ENCODE results near the gene KCTD11. TPM values are rescaled to one million over a fixed set of nuclear protein-coding genes. Genes with fewer than 3 reads are reported as not detected.

KCTD11 gene
- total and polyA plus RNA-seq, 2 of the 13 experiments (the other 11 are each of a cell fraction or from before 2014, with no cell fraction given) = 1.6 to 2.6 TPM

GRCh38 chr17:7313088-7313889, 38.7 kb upstream of the KCTD11 start (continued):
- no peak for TF ChIP-seq TFDP1 (CRISPR knock-in tag; IDR thresholded peaks at IDR 0.05; ENCODE audit: borderline replicate concordance)
- no peak for TF ChIP-seq MLX (CRISPR knock-in tag; IDR thresholded peaks at IDR 0.05)
- TF ChIP-seq ELF1 (CRISPR knock-in tag; IDR thresholded peaks at IDR 0.05) = no peak
- no peak for TF ChIP-seq ZNF512B (CRISPR knock-in tag; IDR thresholded peaks at IDR 0.05; ENCODE audit: borderline replicate concordance)
- no peak for TF ChIP-seq HNRNPUL1 (IDR thresholded peaks at IDR 0.05; ENCODE audit: low read depth, low read length)
- peak; percentile 61 for TF ChIP-seq POLR2AphosphoS5 (IDR thresholded peaks at IDR 0.05; ENCODE audit: low read depth, low read length)
- no peak for TF ChIP-seq E2F1 (CRISPR knock-in tag; IDR thresholded peaks at IDR 0.05)
- no peak for TF ChIP-seq TFAP4 (IDR thresholded peaks at IDR 0.05; ENCODE audit: borderline replicate concordance, low read depth)
- no peak for TF ChIP-seq DZIP1 (CRISPR knock-in tag; IDR thresholded peaks at IDR 0.05)
- no peak for TF ChIP-seq ZNF260 (CRISPR knock-in tag; IDR thresholded peaks at IDR 0.05; ENCODE audit: borderline replicate concordance, low read depth)
- TF ChIP-seq ZNF34 (CRISPR knock-in tag; IDR thresholded peaks at IDR 0.05; ENCODE audit: borderline replicate concordance) = no peak
- no peak for TF ChIP-seq ZFY (CRISPR knock-in tag; IDR thresholded peaks at IDR 0.05)
- no peak for TF ChIP-seq ETS1 (CRISPR knock-in tag; IDR thresholded peaks at IDR 0.05)
- no peak for TF ChIP-seq TRIM24 (CRISPR knock-in tag; IDR thresholded peaks at IDR 0.05)
- no peak for TF ChIP-seq ZNF704 (CRISPR knock-in tag; IDR thresholded peaks at IDR 0.05; ENCODE audit: borderline replicate concordance)
- TF ChIP-seq PAWR (CRISPR knock-in tag; IDR thresholded peaks at IDR 0.05; ENCODE audit: borderline replicate concordance) = no peak
